ENCODE data around the gene HECTD2.
"Not testable (repeated sequence)": the region's sequence is repeated elsewhere in the genome, so short reads cannot be mapped to it uniquely, and the experiment has no call there.

Gene HECTD2

GRCh38 chr10:91540733-91541132 lies 130.6 kb downstream of the HECTD2 start:
- DNase-seq, result no peak

- no peak for DNase-seq
Observed at GRCh38 chr10:91541481-91541880, 131.3 kb downstream of the HECTD2 start.

- no peak for DNase-seq
Observed at GRCh38 chr10:91545384-91545783, 135.2 kb downstream of the HECTD2 start.

GRCh38 chr10:91545838-91546237 lies 135.7 kb downstream of the HECTD2 start:
- no peak for DNase-seq

GRCh38 chr10:91549262-91549661 lies 139.1 kb downstream of the HECTD2 start:
- no peak for DNase-seq

- no peak for DNase-seq
Observed at GRCh38 chr10:91550021-91550420, 139.9 kb downstream of the HECTD2 start.

GRCh38 chr10:91551856-91552255 lies 141.7 kb downstream of the HECTD2 start:
- no peak for DNase-seq

- no peak for DNase-seq
Observed at GRCh38 chr10:91552274-91553095, 142.3 kb downstream of the HECTD2 start.

GRCh38 chr10:91555455-91555854 lies 145.3 kb downstream of the HECTD2 start:
- DNase-seq, result no peak

- peak; percentile 23 for DNase-seq
Observed at GRCh38 chr10:91556691-91557566, 146.8 kb downstream of the HECTD2 start.

GRCh38 chr10:91557651-91558111 lies 147.5 kb downstream of the HECTD2 start:
- no peak for DNase-seq

GRCh38 chr10:91558473-91558872 lies 148.3 kb downstream of the HECTD2 start:
- DNase-seq, result no peak

- DNase-seq, result no peak
Observed at GRCh38 chr10:91559169-91559568, 149.0 kb downstream of the HECTD2 start.

GRCh38 chr10:91559750-91560149 lies 149.6 kb downstream of the HECTD2 start:
- no peak for DNase-seq

GRCh38 chr10:91560827-91561226 lies 150.7 kb downstream of the HECTD2 start:
- DNase-seq, result not testable (repeated sequence)

GRCh38 chr10:91562839-91563581 lies 152.9 kb downstream of the HECTD2 start:
- no peak for DNase-seq

- DNase-seq, result no peak
Observed at GRCh38 chr10:91564026-91564425, 153.9 kb downstream of the HECTD2 start.

Data from NCI-H748 treated with DMSO at 0.1 percent for 48 hours (cell line).